ENCODE measurements around the gene FOXN3.

- TF ChIP-seq CTCF (IDR thresholded peaks at IDR 0.05) (no peak), EP300 (IDR thresholded peaks at IDR 0.05) (no peak)
Observed at GRCh38 chr14:89384636-89385035, 32.4 kb downstream of the FOXN3 start.

Measured in ovary (tissue), 3 donors.